HG03469 (cell line): ENCODE data around the gene DCT.
"Not testable (repeated sequence)": the region's sequence is repeated elsewhere in the genome, so short reads cannot be mapped to it uniquely, and the experiment has no call there.

Experiments
- ATAC-seq: cut with Tn5 transposase; IDR thresholded peaks from one replicate; pipeline ENCODE4 v1.9.1; 2021; ENCODE audit warnings: mild to moderate bottlenecking, moderate library complexity, moderate number of reproducible peaks; ENCODE audit not compliant: unreplicated experiment

DCT gene

DNA sequence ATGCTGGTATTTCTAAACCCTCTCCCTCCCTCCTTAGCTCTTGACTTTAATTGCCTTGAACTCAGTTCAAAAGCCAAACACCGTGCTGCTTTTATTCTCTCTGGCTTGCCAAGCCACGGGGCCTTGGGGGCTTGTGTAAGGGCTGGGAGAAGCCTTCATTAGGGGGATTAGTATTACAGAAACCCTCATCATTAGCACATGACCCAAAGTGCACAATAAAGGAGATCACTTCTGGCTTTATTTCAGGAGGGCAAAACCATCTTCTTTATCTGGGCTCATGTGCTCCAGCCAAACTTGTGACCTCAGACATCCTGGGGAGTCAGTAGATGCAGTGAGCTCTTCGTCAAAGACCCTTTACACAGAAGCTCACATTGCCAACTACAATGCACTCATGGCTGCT is at the start of gene DCT:
Gene DCT, minus strand, starts transcription at position 67 of the 400 bp plus-strand sequence. CDS start 427 bp downstream, outside the sequence.
- no peak for ATAC-seq

DNA sequence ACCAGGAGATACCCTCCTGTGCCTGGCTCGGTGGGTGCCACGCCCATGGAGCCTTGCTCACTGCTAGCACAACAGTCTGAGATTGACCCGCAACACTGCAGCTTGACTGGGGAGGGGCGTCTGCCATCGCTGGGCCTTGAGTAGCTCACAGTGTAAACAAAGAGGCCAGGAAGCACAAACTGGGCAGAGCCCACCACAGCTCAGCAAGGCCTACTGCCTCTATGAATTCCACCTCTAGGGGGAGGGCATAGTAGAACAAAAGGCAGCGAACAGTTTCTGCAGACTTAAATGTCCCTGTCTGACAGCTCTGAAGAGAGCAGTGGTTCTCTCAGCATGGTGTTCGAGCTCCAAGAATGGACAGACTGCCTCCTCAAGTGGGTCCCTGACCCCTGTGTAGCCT is 47.5 kb upstream of the DCT start:
- not testable (repeated sequence) for ATAC-seq

DNA sequence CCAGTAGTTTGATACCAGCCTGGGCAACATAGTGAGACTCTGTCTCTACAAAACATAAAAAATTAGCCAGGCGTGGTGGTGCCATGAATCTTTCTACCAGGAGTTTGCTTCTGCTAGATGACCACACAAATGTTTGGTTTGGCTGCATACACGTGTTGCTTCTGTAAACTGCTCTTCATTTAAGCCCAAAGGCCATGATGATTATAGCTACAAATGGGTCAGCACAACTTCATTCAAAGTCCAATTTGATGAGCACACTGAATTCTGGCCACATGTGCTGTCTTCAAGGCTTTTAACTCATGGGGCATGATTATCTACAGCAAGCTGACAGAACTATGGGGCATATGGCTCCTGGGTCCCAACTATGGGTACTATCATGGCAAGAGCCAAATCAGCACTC is 46.3 kb upstream of the DCT start:
- ATAC-seq = no peak

DNA sequence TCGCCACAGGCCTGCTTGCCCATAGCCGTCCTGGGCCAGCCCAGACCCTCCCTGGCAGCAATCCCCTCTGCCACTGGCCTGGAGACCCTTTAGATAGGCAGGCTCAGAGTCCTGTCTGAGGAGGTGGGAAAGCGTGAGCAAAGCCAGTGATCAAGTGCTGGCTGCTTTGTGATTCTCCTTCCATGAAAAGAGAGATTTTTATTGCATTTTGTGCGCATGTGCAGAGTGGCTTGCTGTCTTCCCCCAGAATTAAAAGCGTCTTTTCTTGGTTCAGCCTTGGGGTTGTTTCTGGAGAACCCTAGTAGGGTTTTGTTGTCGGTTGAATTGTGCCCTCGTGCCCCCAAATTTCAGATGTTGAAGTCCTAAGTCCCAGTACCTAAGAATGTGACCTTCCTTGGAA is 44.9 kb upstream of the DCT start:
- ATAC-seq = no peak

DNA sequence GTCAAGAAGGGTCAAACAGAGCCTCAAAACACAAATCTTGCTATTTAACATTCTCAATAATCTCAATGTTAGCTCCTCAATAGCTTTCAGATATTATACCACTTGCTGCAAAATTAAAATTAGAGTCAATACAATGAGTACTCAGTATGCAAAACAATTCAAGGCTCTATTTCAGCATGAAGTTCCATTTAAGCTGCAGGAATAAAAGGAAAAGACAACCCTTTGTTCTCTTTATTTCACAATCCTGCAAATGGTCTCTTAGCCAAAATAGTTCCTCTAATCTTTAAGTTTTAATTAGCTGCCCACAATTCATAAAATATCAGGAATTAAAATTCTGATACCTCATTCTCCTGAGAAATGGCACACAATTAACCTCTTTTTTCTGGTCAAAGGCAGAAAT is 40.5 kb upstream of the DCT start:
- ATAC-seq = no peak

DNA sequence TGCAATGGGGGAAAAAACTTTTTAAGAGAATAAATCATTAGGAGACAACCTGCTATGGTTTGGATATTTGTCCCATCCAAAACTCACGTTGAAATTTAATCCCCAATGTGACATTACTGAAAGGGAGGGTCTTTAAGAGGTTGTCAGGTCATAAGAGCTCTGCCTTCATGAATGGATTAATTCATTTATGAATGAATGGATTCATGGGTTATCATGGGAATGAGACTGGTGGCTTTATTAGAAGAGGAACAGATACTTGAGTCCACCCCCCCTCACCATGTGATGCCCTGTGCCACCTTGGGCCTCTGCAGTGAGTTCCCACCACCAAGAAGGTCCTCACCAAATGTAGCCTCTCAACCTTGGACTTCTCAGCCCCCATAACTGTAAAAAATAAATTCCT is 37.0 kb upstream of the DCT start:
- no peak for ATAC-seq

DNA sequence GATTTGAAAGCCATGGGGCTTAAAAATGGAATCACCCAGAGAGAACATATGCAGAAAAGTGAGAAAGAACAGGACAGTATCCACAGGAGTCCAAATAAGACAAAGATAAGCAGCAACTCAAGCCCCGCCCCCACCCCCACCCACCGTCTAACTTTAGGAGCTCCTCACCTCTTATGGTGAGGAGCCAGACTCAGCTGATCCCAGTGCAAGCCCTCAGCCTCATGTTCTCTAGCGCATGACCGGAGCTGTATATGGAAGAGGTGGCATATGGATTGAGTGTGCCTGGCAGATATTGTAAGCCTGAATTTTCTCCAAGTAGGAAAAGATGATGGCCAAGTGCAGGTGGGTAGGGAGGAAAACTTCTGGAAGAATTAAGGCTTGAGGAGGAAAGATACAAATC is 36.4 kb upstream of the DCT start:
- ATAC-seq = no peak

DNA sequence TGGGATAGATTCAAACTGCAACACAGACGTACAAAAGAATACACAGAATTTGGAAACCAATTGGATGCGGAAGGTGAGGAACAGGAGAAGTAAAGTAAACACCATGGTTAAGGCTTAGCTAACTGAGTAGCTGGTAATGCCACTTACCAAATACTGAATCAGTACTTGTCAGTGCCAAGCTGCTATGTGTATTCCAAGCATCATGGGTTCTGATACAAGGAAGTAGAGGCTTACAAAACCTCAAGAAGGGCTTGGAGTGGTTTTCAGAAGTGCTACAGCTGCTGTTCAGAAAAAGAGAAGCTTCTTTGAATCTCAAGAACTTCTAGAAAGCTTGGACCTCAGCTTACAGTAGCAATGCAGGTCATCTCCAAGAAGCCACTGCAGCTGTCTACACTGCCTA is 35.9 kb upstream of the DCT start:
- no peak for ATAC-seq

DNA sequence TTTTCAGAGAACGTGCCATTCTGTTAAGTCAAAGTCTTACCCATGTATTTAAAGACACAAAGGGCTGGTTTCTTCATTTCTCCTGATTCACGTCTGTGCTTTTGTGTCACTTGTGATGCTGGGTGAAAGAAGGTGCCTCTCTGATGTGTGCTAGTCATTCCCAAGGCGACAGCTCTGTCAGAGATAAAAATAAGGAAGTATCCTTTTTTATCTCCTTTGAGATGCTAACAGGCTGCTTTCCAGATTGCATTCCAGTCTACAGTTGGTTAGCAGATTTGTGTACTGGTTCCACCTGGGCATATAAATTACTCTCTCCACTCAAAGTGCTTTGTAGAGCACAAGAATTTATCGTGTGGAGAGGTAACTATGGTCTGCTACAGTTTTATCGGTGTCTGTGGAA is 33.5 kb upstream of the DCT start:
- no peak for ATAC-seq

DNA sequence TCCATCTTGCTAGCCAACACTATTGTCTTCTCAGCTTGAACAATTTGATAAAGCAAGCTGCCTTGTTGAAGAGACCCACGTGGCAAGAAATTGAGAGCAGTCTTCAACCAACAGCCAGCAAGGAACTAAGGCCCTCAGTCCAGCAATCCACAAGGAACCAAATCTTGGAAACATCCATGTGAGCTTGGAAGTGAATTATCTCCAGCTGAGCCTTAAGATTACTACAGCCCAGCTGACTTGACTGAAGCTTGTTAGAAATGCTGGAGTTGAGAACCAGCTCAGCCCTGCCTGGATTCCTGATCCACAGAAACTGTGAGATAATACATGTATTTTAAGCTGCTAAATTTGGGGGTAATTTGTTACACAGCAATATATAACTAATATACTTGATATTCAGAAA is 26.2 kb upstream of the DCT start:
- ATAC-seq = no peak

DNA sequence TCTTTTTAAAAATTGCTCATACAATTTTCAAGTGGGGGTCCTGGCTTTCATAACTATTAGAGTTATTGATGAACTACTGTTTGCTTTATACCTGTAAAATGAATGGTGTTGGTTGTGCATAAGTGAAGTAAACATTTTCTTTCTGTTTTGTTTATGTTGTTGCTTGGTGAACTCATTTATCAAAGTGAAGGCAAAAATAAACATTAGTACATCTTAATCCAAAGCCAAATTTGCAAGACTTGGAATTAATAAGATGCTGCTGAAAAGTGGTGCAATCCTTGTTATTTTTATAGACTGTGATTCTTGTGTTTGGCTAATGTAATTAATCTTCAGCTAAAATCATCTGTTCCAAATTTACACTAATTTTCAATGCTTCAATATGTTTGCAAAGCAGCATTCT is 24.4 kb upstream of the DCT start:
- ATAC-seq = no peak

DNA sequence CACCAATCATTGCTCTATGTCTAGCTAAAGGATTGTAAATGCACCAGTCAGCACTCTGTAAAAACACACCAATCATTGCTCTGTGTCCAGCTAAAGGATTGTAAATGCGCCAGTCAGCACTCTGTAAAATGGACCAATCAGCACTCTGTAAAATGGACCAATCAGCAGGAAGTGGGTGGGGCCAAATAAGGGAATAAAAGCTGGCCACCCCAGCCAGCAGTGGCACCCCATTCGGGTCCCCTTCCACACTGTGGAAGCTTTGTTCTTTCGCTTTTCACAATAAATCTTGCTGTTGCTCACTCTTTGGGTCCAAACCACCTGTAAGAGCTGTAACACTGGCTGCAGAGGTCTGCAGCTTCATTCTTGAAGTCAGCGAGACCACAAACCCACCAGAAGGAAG is 19.3 kb upstream of the DCT start:
- not testable (repeated sequence) for ATAC-seq

DNA sequence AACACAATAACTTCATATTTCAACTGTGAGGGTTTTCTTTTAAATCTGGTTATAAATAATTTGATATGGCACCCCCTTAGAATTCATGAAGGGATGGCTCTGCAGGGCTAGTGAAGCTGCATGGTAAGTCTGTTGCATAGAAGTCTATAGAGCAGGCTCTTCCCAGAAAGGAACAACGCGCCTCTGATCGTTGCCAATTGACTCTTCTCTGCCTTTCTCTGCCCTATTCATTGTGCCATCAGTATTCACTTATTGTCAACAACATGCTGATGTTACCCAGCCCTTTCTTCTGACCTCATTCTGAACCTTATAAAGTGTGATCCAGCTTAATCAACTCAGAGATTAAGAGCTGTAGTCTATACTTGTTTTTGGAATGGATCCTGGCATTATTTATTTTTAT is 16.3 kb upstream of the DCT start:
- no peak for ATAC-seq

DNA sequence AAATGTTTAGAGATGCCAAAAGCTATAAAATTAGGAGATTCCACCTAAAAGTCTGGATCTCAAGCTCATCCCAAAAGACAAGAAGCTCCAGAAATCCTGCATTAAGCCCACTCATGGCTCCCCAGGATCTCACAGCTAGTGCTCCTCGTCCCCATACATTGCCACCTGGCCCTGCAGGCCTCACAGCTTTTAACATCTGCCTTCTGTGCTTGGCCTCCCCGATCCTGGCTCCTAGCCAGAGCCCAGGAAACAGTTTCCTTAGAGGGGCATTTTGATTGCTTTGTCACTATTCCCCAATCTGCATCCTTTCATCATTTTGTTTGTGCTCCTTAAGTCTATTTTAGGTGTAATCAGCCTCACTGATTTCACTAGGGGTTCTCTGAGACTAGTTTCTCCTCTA is 14.5 kb upstream of the DCT start:
- no peak for ATAC-seq

DNA sequence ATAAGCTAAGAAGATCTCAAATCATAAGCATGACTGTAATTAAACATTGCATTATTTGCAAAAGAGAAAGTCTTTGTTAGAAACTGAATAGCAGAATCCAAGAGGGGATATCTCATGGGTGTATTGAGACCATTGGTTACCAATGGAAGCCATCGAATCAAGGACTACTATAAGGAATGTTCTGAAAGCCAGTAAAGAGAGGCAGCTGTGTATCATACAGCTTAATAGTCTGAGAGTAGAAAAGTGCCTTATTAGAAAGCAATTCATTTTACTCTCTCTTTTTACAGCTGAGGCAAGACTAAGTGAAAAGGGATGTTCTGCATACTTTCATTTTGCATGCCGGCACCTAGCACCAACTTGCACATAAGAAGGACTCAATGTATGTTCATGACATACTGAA is 7.6 kb upstream of the DCT start:
- no peak for ATAC-seq

DNA sequence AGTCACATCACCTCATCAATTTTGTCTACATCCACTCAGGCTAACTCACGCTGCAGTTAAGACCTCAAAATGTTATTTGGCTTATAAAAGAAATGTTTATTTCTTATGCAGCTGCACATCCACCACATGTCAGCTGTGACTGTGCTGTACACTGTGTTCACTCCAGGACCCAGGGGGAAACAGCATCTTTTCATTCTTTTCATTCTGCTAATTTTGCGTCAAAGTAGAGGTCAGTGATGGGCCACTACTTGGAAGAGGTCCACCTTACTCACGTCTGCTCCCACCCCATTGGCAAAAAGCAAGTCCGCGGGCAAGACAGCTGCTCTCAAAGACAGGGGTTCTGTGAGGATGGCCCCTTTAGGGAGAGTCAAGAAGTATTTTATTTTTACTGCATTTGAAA is 4.5 kb upstream of the DCT start:
- ATAC-seq = no peak

DNA sequence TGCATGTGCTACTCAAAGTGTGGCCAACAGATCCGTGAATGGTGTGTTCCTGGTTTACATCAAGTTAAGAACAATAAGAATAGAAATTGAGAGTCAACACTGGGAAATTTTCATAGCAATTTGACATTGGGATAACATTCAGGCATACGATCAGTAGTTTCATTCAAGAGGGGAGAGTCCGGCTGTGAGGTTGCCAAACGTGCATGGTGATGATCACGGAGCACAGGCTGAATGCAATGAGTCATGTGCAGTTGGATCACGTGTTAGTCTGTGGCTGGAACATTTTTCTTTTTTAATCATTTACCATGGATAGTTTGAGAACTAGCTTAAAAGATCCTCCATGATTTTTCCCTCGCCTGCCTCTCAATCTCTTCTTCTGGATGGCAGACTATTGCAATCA is 2.5 kb upstream of the DCT start:
- no peak for ATAC-seq

DNA sequence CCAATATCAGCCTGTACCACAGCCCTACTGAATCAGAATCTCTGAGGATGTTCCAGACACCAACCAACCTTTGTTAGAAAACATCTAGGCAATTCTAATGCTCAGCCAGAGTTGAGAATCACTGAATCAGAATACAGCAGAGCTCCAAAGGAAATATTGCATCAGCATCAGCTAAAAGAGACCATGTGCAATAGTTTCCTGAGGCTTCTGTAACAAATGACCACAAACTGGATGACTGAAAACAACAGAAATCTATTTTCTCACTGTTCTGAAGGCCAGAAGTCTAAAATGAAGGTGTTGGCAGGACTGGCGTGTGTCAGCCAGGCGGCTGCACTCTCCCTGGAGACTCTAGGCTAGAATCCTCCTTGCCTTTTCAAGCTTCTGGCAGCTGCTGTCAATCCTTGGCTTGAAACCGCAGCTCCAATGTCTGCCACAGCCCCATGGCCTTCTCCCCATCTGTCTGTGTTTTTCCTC is 1.2 kb upstream of the DCT start:
- ATAC-seq = no peak

DNA sequence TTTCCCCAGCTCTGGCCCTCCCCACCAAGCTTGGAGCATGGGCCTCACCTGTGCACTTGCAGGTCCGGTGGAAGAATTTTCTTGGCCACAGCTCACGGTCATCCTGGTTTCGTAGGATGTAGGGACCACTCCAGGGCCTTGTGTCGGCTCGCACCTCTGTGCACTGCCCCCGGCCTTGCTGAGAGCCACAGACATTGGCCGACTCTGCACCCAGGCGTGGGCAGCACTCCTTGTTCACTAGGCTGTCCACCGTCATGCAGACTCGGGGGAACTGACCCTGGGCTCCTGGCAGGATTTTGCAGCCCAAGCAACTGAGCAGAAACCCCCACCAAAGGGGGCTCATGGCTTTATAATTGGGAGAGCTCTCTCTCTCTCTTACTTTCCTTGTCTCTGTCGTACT is 569 bp downstream of the DCT start:
- ATAC-seq = no peak

DNA sequence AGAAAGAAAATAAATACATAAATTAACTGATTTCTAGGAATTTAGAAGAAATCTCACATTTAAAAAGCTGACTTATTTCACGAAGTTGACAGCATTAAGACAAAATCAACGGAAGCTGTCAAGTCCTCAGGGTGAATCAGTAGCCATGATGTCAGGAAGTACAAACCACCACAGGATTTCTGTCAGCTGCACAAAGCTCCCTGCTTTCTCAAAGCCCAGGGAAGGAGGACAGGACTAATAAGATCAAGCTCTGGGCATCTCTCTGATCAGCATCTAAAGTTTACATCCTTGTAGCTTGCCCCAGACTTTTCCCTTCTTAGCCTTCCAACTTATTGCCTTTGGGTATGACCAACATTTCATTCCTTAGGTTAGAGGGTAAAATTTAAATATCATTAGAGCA is 9.4 kb downstream of the DCT start:
- ATAC-seq = no peak

DNA sequence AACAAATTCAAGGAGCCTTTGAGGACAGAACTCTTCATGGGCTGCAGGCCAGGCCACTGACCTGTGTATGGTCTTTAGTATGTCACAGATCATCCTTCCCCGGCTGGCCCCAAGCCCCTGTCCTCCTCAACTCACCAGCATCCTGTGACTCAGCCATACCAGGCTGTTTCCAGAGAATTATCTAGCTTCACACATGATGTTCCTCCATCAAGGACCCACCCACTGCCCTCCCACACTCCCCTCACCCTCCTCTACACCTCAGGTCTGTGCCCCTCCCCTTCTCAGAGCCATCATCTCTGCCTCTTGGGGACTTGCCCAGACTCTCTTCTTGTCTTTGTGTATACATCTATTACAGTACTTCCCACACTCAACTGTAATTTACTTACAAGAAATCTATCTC is 14.7 kb downstream of the DCT start:
- ATAC-seq = no peak

DNA sequence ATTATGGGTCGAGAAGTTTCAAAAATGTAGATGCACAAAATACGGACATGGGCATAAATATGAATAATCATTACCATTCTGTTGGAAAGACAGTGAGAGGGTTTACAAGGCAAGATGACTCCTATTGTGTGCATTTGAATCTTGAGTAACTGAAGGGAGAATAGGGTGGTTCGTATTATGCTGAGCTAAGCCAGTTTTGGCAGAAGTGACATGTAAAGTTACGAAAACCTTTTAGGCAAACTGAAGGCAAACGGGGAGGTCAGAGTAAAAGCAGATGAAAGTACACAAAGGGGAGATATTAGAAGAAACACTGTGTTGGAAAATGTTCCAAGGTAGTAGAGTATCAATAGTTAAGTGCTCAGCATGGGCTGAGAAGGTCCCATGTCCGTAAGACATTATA is 16.8 kb downstream of the DCT start:
- ATAC-seq = no peak

DNA sequence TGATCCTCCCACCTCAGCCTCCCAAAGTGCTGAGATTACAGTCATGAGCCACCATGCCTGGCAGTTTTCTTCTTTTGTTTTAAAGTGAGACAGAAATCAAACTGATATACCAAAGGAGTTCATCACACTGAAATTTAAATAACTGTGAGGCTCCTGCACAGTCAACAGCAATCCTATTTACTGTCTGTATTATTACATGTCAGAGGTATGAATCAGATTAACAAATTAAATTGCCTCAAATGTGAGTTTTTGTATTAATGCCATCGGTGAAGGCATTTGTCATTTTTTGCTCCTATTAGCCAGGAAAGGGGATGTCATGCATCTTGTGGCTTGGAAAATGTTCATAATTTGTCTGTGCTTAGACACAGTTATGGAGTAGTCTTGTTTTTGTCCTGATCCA is 20.4 kb downstream of the DCT start:
- ATAC-seq = no peak

DNA sequence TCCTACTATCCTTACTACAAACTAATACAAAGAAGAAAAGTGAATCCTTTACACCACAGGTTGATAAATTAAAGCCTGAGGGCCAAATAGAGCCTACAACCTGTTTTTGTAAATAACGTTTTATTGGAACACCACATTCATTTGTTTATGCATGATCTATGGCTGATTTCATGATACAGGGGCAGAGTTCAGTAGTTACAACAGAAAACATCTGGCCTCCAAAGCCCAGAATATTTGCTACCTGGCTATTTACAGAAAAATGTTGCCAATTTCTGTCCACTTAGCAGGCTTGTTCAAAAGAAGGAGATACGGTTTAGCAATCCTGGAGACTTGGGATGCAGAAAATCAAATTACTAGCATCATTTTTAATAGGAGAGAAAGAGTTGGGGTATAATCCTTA is 24.1 kb downstream of the DCT start:
- ATAC-seq = no peak
